Measurements from ENCODE around the gene EPHB2. TPM values are rescaled to one million over a fixed set of nuclear protein-coding genes. Genes with fewer than 3 reads are reported as not detected.

Gene EPHB2
- total RNA-seq, 1 experiment from 2014 or later: 18.5 TPM

DNA sequence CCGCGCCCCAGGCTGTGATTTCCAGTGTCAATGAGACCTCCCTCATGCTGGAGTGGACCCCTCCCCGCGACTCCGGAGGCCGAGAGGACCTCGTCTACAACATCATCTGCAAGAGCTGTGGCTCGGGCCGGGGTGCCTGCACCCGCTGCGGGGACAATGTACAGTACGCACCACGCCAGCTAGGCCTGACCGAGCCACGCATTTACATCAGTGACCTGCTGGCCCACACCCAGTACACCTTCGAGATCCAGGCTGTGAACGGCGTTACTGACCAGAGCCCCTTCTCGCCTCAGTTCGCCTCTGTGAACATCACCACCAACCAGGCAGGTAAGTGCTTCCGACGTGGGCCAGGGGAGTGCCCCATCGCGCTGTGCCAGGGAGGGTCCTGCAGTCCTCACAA, 154.2 kb downstream of the EPHB2 start (continued):
- TF ChIP-seq, protein P1, sequence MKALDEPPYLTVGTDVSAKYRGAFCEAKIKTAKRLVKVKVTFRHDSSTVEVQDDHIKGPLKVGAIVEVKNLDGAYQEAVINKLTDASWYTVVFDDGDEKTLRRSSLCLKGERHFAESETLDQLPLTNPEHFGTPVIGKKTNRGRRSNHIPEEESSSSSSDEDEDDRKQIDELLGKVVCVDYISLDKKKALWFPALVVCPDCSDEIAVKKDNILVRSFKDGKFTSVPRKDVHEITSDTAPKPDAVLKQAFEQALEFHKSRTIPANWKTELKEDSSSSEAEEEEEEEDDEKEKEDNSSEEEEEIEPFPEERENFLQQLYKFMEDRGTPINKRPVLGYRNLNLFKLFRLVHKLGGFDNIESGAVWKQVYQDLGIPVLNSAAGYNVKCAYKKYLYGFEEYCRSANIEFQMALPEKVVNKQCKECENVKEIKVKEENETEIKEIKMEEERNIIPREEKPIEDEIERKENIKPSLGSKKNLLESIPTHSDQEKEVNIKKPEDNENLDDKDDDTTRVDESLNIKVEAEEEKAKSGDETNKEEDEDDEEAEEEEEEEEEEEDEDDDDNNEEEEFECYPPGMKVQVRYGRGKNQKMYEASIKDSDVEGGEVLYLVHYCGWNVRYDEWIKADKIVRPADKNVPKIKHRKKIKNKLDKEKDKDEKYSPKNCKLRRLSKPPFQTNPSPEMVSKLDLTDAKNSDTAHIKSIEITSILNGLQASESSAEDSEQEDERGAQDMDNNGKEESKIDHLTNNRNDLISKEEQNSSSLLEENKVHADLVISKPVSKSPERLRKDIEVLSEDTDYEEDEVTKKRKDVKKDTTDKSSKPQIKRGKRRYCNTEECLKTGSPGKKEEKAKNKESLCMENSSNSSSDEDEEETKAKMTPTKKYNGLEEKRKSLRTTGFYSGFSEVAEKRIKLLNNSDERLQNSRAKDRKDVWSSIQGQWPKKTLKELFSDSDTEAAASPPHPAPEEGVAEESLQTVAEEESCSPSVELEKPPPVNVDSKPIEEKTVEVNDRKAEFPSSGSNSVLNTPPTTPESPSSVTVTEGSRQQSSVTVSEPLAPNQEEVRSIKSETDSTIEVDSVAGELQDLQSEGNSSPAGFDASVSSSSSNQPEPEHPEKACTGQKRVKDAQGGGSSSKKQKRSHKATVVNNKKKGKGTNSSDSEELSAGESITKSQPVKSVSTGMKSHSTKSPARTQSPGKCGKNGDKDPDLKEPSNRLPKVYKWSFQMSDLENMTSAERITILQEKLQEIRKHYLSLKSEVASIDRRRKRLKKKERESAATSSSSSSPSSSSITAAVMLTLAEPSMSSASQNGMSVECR (CRISPR knock-in tag; IDR thresholded peaks at IDR 0.05; ENCODE audit: borderline replicate concordance): no peak
- TF ChIP-seq, protein P2, sequence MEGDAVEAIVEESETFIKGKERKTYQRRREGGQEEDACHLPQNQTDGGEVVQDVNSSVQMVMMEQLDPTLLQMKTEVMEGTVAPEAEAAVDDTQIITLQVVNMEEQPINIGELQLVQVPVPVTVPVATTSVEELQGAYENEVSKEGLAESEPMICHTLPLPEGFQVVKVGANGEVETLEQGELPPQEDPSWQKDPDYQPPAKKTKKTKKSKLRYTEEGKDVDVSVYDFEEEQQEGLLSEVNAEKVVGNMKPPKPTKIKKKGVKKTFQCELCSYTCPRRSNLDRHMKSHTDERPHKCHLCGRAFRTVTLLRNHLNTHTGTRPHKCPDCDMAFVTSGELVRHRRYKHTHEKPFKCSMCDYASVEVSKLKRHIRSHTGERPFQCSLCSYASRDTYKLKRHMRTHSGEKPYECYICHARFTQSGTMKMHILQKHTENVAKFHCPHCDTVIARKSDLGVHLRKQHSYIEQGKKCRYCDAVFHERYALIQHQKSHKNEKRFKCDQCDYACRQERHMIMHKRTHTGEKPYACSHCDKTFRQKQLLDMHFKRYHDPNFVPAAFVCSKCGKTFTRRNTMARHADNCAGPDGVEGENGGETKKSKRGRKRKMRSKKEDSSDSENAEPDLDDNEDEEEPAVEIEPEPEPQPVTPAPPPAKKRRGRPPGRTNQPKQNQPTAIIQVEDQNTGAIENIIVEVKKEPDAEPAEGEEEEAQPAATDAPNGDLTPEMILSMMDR (IDR thresholded peaks at IDR 0.05): no peak
- TF ChIP-seq ZNF396 (CRISPR knock-in tag; IDR thresholded peaks at IDR 0.05; ENCODE audit: borderline replicate concordance) (no peak), FOXP1 (CRISPR knock-in tag; IDR thresholded peaks at IDR 0.05; ENCODE audit: borderline replicate concordance) (no peak)
- TF ChIP-seq, protein P3, sequence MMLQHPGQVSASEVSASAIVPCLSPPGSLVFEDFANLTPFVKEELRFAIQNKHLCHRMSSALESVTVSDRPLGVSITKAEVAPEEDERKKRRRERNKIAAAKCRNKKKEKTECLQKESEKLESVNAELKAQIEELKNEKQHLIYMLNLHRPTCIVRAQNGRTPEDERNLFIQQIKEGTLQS (CRISPR knock-in tag; conservative IDR thresholded peaks at IDR 0.05): no peak

DNA sequence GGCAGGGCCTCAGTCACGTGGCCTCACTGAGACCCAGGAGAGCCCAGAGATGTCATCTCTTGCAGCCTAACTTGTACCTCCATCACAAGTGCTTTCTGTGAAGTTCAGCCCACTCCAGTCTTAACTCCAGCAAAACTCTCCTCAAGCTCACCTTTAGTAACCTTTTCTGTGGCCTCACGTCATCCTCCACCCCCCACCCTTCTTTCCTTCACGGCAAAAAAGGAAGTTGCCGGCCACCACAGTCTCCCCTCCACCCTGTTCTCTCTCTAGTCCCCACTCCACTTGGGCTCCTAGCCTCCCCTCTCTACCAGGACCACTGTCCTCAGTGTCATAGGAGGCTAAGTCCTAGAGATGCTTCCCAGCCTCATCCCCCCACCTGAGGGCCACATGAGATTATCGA, 155.1 kb downstream of the EPHB2 start:
- Mint-ChIP-seq H3K4me3 (no peak overlapping the region), H3K9me3 (0 out of 2 replicates have a peak, but pooled peaks cover 3% of the 10 kb centered on the region), H3K27me3 (ENCODE audit: low read depth) (no peaks in the 10 kb centered on the region), H3K27ac (no peak overlapping the region), H3K4me1 (peaks cover 8% of the 10 kb centered on the region; the same call in 1 of the 2 replicates), H3K36me3 (peaks cover 2% of the 10 kb centered on the region; the same call in 1 of the 2 replicates)
- no peak for TF ChIP-seq ZNF671 (CRISPR knock-in tag; IDR thresholded peaks at IDR 0.05)
- no peak for TF ChIP-seq CBFB (CRISPR knock-in tag; IDR thresholded peaks at IDR 0.05; ENCODE audit: low read depth)
- TF ChIP-seq, protein P4, sequence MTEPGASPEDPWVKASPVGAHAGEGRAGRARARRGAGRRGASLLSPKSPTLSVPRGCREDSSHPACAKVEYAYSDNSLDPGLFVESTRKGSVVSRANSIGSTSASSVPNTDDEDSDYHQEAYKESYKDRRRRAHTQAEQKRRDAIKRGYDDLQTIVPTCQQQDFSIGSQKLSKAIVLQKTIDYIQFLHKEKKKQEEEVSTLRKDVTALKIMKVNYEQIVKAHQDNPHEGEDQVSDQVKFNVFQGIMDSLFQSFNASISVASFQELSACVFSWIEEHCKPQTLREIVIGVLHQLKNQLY (CRISPR knock-in tag; IDR thresholded peaks at IDR 0.05): no peak
- no peak for TF ChIP-seq ESRRA (CRISPR knock-in tag; IDR thresholded peaks at IDR 0.05; ENCODE audit: borderline replicate concordance)
- no peak for TF ChIP-seq HMGA2 (CRISPR knock-in tag; IDR thresholded peaks at IDR 0.05)
- TF ChIP-seq TCF7 (CRISPR knock-in tag; IDR thresholded peaks at IDR 0.05; ENCODE audit: low read depth): no peak
- TF ChIP-seq, protein P5, sequence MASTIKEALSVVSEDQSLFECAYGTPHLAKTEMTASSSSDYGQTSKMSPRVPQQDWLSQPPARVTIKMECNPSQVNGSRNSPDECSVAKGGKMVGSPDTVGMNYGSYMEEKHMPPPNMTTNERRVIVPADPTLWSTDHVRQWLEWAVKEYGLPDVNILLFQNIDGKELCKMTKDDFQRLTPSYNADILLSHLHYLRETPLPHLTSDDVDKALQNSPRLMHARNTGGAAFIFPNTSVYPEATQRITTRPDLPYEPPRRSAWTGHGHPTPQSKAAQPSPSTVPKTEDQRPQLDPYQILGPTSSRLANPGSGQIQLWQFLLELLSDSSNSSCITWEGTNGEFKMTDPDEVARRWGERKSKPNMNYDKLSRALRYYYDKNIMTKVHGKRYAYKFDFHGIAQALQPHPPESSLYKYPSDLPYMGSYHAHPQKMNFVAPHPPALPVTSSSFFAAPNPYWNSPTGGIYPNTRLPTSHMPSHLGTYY (CRISPR knock-in tag; IDR thresholded peaks at IDR 0.05): no peak
- no peak for TF ChIP-seq GRHL2 (CRISPR knock-in tag; IDR thresholded peaks at IDR 0.05; ENCODE audit: insufficient replicate concordance, severe bottlenecking)
- TF ChIP-seq PRRX2 (CRISPR knock-in tag; IDR thresholded peaks at IDR 0.05): no peak
- TF ChIP-seq, protein P6, sequence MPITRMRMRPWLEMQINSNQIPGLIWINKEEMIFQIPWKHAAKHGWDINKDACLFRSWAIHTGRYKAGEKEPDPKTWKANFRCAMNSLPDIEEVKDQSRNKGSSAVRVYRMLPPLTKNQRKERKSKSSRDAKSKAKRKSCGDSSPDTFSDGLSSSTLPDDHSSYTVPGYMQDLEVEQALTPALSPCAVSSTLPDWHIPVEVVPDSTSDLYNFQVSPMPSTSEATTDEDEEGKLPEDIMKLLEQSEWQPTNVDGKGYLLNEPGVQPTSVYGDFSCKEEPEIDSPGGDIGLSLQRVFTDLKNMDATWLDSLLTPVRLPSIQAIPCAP (CRISPR knock-in tag; IDR thresholded peaks at IDR 0.05): no peak
- TF ChIP-seq, protein P7, sequence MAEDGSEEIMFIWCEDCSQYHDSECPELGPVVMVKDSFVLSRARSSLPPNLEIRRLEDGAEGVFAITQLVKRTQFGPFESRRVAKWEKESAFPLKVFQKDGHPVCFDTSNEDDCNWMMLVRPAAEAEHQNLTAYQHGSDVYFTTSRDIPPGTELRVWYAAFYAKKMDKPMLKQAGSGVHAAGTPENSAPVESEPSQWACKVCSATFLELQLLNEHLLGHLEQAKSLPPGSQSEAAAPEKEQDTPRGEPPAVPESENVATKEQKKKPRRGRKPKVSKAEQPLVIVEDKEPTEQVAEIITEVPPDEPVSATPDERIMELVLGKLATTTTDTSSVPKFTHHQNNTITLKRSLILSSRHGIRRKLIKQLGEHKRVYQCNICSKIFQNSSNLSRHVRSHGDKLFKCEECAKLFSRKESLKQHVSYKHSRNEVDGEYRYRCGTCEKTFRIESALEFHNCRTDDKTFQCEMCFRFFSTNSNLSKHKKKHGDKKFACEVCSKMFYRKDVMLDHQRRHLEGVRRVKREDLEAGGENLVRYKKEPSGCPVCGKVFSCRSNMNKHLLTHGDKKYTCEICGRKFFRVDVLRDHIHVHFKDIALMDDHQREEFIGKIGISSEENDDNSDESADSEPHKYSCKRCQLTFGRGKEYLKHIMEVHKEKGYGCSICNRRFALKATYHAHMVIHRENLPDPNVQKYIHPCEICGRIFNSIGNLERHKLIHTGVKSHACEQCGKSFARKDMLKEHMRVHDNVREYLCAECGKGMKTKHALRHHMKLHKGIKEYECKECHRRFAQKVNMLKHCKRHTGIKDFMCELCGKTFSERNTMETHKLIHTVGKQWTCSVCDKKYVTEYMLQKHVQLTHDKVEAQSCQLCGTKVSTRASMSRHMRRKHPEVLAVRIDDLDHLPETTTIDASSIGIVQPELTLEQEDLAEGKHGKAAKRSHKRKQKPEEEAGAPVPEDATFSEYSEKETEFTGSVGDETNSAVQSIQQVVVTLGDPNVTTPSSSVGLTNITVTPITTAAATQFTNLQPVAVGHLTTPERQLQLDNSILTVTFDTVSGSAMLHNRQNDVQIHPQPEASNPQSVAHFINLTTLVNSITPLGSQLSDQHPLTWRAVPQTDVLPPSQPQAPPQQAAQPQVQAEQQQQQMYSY (CRISPR knock-in tag; IDR thresholded peaks at IDR 0.05): no peak
- no peak for TF ChIP-seq JUN (CRISPR knock-in tag; IDR thresholded peaks at IDR 0.05)
- no peak for TF ChIP-seq SMAD4 (CRISPR knock-in tag; IDR thresholded peaks at IDR 0.05)
- no peak for TF ChIP-seq TP53 (CRISPR knock-in tag; IDR thresholded peaks at IDR 0.05)
- ChIA-PET CTCF (interaction anchor here (0.6 to 1.0 kb wide), 2 partner anchors 48 to 1075 kb away, joined by 3 read pairs; no protein-coding TSS in a partner anchor), POLR2A (no interaction called here)
- ATAC-seq: no peak
- DNase-seq (ENCODE audit: low spot score): no peak
